Neutrophil (primary cell): ENCODE measurements around the gene ART1.

Source experiments
- H3K27ac ChIP-seq: fragments of 200-600 bp; sonication (generic); 2 replicates; pipeline ENCODE4 v1.5.1; 2016; ENCODE audit warnings: mild to moderate bottlenecking, moderate library complexity
- H3K27me3 ChIP-seq: fragments of 200-600 bp; sonication (generic); 2 replicates; pipeline ENCODE4 v1.6.0; 2016; ENCODE audit warnings: mild to moderate bottlenecking
- H3K36me3 ChIP-seq: fragments of 200-600 bp; sonication (generic); 2 replicates; pipeline ENCODE4 v1.5.1; 2017
- H3K4me1 ChIP-seq, 2 experiments: fragments of 200-600 bp in 1 of 2; sonication (generic) in 1 of 2; 1 replicate in 1 of 2; 2 replicates in 1 of 2; pipeline versions ENCODE4 v1.5.1 to v1.6.1; 2013 to 2016; ENCODE audit warnings: low read depth in 1 of 2, low read length in 1 of 2, mild to moderate bottlenecking in 1 of 2, moderate library complexity in 1 of 2; ENCODE audit not compliant: control insufficient read depth in 1 of 2, insufficient read depth in 1 of 2
- H3K4me3 ChIP-seq, 2 experiments: fragments of 200-600 bp in 1 of 2; sonication (generic) in 1 of 2; 1 replicate in 1 of 2; 2 replicates in 1 of 2; pipeline ENCODE4 v1.5.1; 2013 to 2016; ENCODE audit warnings: low read depth in 1 of 2, low read length in 1 of 2, mild to moderate bottlenecking in 1 of 2, moderate library complexity in 1 of 2
- H3K9me3 ChIP-seq: fragments of 200-600 bp; sonication (generic); 2 replicates; pipeline ENCODE4 v1.5.1; 2016
- CTCF ChIP-seq: fragments of 200-600 bp; sonication (generic); IDR thresholded peaks from 2 replicates; pipeline ENCODE4 v1.5.1; 2016; ENCODE audit warnings: antibody characterized with exemption

The ART1 gene

DNA sequence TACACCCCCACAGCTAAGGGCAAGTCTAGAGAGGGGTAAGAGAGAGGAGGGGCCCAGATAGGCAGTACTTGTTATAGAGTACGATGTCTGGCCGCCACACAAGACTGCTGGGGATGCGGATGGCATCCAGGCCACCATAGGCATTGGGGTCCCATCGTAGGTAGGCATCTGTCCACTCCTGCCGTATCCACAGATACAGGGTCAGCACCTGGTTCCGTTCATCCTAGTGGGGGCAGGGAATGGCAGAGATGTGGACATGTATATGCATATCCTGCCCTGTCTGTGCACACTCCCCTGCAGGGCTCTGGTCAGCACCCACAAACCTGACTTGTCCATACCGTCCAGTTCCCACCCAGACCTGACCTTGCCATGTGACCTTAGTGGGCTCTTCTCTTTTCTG, 24.2 kb downstream of the ART1 start:
- TF ChIP-seq CTCF, result no peak
- Histone ChIP-seq H3K9me3 (no peaks in the 10 kb centered on the region), H3K4me3 (no peak overlapping the region), H3K27me3 (no peaks in the 10 kb centered on the region), H3K4me1 (no peaks in the 10 kb centered on the region), H3K36me3 (peaks cover 97% of the 10 kb centered on the region), H3K27ac (no peak overlapping the region)

DNA sequence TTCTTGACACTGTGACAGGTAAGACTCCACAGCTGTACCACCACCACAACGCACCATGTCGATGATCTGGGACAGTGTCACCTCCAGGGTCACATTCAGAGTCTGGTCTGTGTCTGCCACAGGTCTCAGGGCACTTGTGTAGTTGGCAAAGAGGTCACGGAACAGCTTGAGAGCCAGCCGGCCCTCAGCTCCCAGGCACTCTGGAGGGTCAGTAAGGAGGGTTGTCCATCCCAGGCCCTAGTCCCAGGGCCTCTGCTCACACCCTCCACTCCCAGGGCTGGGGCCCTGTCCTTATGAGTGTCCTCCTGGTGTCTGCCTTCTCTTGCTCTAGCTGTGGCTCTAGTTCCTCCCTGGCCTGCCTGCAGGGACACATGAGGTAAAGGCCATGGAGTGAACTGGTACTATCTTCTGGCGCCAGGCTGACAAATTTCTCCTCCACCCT, 24.8 kb downstream of the ART1 start:
- TF ChIP-seq CTCF, result no peak
- Histone ChIP-seq H3K4me1 (no peaks in the 10 kb centered on the region), H3K27ac (peak overlapping the region; percentile 27), H3K4me3 (no peak overlapping the region), H3K27me3 (no peaks in the 10 kb centered on the region), H3K9me3 (no peaks in the 10 kb centered on the region), H3K36me3 (peaks cover 97% of the 10 kb centered on the region)

DNA sequence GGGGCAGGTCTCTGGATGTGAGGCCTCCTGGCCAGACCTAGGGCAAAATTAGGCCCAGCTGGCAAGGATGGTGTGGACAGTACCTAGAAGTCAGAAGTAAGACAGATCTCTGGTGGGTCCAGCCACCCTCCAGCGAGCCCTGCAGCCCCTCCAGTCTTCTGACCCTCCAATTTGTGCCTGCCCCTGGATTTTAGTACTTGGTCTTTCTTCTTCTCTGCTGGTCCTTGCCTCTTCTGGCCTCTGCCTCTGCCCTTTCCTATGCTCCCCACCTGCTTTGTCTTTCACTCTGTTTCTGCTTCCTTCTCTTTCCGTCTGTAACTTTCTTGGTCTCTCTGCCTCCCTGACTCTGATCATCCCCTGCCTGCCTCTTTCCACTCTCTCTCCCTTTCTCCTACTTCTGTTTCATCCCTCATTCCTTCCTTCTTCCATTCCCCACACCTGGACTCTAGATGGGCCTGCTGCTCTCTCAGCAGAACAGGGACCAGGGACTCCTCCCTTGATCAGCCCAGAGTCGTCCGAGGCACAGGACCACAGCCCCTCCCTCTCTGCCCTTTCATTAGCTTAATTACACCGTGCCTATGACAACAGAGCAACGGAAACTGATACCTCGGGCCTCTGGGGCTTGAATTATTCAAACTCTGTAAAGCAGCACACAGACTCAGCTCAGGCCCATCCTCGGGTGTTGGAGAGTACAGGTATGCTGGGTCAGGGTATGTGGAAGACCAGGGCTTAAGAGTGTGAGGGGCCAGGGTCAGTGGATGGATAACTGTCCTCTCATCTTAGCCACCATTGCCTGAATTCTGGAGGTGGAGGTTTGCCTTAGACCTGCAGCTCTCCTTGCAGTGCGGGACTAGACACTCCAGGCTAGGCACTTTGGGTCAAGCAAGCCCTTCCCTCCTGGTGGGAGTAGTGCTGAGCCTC, 26.7 kb downstream of the ART1 start, which contains the start of gene CHRNA10:
Gene CHRNA10 (minus strand): TSS at position 51 of the 921 bp plus-strand sequence. CDS start 72 bp downstream, outside the sequence.
- Histone ChIP-seq H3K4me3 (no peak within 1 kb of the TSS), H3K9me3 (no peaks in the 10 kb centered on the region), H3K4me1 (no peaks in the 10 kb centered on the region), H3K36me3 (peaks cover 97% of the 10 kb centered on the region), H3K27ac (no peak within 1 kb of the TSS), H3K27me3 (no peaks in the 10 kb centered on the region)
- no peak for TF ChIP-seq CTCF

- peaks cover 97% of the 10 kb centered on the region for H3K36me3 ChIP-seq
- no peak for TF ChIP-seq CTCF
- H3K4me3 ChIP-seq, result no peak overlapping the region
- no peaks in the 10 kb centered on the region for H3K9me3 ChIP-seq
- no peak overlapping the region for H3K27ac ChIP-seq
- no peaks in the 10 kb centered on the region for H3K4me1 ChIP-seq
- H3K27me3 ChIP-seq, result no peaks in the 10 kb centered on the region
Measured at GRCh38 chr11:3674189-3674588, 29.3 kb downstream of the ART1 start.

DNA sequence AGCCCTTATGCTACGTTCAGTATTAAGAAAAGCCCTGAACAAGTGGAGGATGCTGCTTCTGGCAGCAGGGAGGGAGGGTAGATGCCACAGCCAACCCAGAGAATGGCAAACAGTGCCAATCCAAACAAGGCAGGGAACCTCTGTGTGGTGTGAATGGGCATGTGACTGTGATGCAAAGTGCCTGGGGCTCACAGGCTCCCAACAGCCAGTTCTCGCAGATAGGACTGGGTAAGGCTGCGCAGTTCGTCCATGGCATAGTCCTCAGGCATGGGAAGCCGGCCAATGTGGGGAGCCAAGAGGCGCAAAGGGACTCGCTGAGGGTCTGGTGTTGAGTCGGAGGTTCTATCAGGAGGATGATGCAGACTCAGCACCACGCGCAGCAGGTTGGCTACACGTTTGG, 31.0 kb downstream of the ART1 start:
- Histone ChIP-seq H3K4me1 (no peaks in the 10 kb centered on the region), H3K36me3 (peaks cover 98% of the 10 kb centered on the region), H3K4me3 (no peak overlapping the region), H3K9me3 (no peaks in the 10 kb centered on the region), H3K27me3 (no peaks in the 10 kb centered on the region), H3K27ac (no peak overlapping the region)
- TF ChIP-seq CTCF, result no peak
